ENCODE data around the gene GRM1.

- TF ChIP-seq EZH2 (IDR thresholded peaks at IDR 0.05; ENCODE audit: insufficient read depth, poor library complexity, severe bottlenecking) (no peak), EZH2phosphoT487 (IDR thresholded peaks at IDR 0.05; ENCODE audit: insufficient read depth, low read depth) (no peak)
These were observed 261.1 kb downstream of the GRM1 start for GRCh38 chr6:146289816-146290588.

Data from GM23248 (cell line).